ENCODE measurements around the gene RCAN1.
"Not testable (repeated sequence)": the region's sequence is repeated elsewhere in the genome, so short reads cannot be mapped to it uniquely, and the experiment has no call there.

The RCAN1 gene

DNA sequence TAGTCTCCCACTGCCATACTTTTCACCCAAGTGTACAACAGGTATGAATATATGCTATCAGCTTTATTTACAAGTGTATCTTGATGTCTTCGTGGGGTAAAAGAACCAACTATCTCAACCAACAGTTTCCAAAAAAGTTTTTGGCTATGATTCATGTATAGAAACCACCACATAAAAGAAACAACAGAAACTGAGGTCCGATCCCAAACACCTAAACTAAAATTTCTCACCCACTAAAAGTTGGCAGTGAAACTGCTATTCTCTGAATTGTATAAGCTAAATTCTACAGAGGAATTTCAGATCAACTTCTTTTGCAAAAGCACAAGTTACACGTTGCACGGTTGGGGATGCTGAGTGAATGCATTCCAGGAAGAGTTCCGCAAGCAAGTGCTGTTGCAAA, 97.9 kb downstream of the RCAN1 start:
- Mint-ChIP-seq H3K36me3 (peaks cover 6% of the 10 kb centered on the region), H3K4me1 (peaks cover 10% of the 10 kb centered on the region), H3K9me3 (no peaks in the 10 kb centered on the region), H3K4me3 (no peak overlapping the region), H3K27ac (no peak overlapping the region)
- no peak for ATAC-seq
- DNase-seq (ENCODE audit: low spot score in 2 of 2), result no peak

- no peak overlapping the region for H3K4me3 Mint-ChIP-seq
- H3K9me3 Mint-ChIP-seq, result no peaks in the 10 kb centered on the region
- no peak for ATAC-seq
- peaks cover 18% of the 10 kb centered on the region for H3K4me1 Mint-ChIP-seq
- peak overlapping the region; percentile 43 for H3K27ac Mint-ChIP-seq
- DNase-seq (ENCODE audit: low spot score in 2 of 2), result no peak
- H3K36me3 Mint-ChIP-seq, result no peaks in the 10 kb centered on the region
Observed at GRCh38 chr21:34514576-34515115, 100.3 kb downstream of the RCAN1 start.

DNA sequence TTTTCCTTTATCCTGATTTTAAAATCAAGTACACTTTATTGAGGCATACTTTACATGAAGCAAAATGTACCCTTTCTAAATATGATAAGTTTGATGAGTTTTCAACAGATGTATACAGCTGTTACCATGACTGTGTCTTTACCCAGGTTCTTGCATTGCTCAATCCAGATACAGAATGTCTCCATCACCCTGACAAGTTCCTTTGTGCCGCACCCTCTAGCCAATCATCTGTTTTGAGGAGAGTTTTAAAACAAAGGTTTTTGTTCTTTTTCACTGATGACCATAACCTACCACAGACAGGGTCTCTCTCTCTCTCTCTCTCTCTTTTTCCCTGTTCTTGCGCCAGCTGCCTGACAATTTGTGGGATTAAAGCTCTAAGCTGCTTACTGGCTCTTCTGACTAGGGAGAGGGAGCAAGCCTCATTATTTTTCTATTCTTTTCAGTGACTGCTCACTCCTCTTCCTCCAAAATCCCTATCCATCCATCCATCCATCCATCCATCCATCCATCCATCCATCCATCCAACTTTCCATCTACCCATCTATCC, 101.7 kb downstream of the RCAN1 start:
- Mint-ChIP-seq H3K4me1 (peaks cover 17% of the 10 kb centered on the region), H3K9me3 (no peaks in the 10 kb centered on the region), H3K4me3 (no peak overlapping the region), H3K36me3 (no peaks in the 10 kb centered on the region), H3K27ac (no peak overlapping the region)
- no peak for ATAC-seq
- no peak for DNase-seq (ENCODE audit: low spot score in 2 of 2)

DNA sequence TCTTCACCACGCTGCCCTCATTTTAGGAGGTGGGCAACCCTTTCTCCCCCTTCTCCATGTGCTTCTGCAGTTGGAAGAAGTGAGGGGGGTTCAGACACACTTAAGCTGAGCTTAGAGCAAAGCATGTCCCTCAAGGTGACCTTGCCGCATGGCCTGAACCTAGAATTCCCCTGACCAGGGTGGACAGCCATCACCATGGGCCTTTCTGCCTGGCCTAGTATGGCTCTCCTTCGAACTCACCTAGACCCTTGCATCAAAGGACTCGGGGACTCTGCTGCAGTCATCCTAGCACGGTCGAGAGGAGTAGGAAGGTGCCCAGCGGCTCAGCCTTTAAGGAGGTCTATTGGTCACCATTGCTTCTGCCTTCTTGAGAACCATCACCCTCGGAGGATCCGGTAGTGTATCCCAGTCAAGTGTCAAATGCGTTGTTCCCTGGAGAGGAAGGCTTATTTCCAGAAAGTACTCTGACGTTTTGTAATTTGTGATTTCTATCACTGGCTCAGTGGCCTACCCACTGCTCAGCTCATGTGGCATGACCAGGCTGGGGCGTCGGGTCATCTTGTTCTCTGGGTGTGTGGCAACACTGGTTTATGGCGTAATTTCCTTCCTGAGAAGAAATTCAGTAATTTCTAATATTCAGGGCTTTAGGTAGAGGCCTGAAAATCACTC, 103.0 kb downstream of the RCAN1 start, which contains the start of gene KCNE1:
Gene KCNE1, minus strand, starts transcription at position 424 of the 669 bp plus-strand sequence. CDS start 62,576 bp downstream, outside the sequence.
- H3K27ac Mint-ChIP-seq, result no peak within 1 kb of the TSS

DNA sequence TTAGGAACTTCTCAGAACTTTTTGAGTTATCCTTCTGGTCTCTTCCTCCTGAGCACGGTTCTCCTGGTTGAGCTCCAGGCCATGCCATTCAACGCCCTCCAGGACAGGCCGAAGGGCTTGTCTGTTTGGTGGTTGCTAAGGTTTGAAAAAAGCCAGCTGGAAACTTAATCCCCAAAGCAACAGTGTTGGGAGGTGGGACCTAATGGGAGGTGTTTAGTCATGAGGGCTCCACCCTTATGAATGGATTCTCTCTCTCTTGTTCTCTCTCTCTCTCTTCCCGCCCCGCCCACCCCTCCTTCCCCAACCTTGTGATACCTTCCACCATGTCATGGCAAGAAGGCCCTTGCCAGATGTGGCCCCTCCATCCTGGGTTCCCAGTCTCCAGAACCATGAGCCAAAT, 103.7 kb downstream of the RCAN1 start:
- no peak for ATAC-seq
- Mint-ChIP-seq H3K9me3 (no peaks in the 10 kb centered on the region), H3K4me1 (peaks cover 8% of the 10 kb centered on the region), H3K36me3 (no peaks in the 10 kb centered on the region), H3K4me3 (no peak overlapping the region), H3K27ac (no peak overlapping the region)
- DNase-seq (ENCODE audit: low spot score in 2 of 2), result no peak

More for the DNA sequence above, 103.0 kb downstream of the RCAN1 start, which contains the start of gene KCNE1:
- ATAC-seq (no peak), DNase-seq (ENCODE audit: low spot score in 2 of 2) (no peak)
- H3K9me3 Mint-ChIP-seq, result no peaks in the 10 kb centered on the region
- no peak within 1 kb of the TSS for H3K4me3 Mint-ChIP-seq
- peaks cover 8% of the 10 kb centered on the region for H3K4me1 Mint-ChIP-seq
- H3K36me3 Mint-ChIP-seq, result no peaks in the 10 kb centered on the region

- H3K36me3 Mint-ChIP-seq, result no peaks in the 10 kb centered on the region
- no peak overlapping the region for H3K4me3 Mint-ChIP-seq
- ATAC-seq (peak; percentile 80), DNase-seq (ENCODE audit: low spot score in 2 of 2) (peak; percentile 49 to 76)
- no peak overlapping the region for H3K27ac Mint-ChIP-seq
- H3K9me3 Mint-ChIP-seq, result no peaks in the 10 kb centered on the region
- H3K4me1 Mint-ChIP-seq, result peaks cover 8% of the 10 kb centered on the region
Observed at GRCh38 chr21:34510148-34511142, 104.5 kb downstream of the RCAN1 start.

- no peak overlapping the region for H3K4me3 Mint-ChIP-seq
- no peaks in the 10 kb centered on the region for H3K9me3 Mint-ChIP-seq
- peaks cover 8% of the 10 kb centered on the region for H3K4me1 Mint-ChIP-seq
- no peak overlapping the region for H3K27ac Mint-ChIP-seq
- ATAC-seq (no peak), DNase-seq (ENCODE audit: low spot score in 2 of 2) (no peak)
- H3K36me3 Mint-ChIP-seq, result no peaks in the 10 kb centered on the region
Observed at GRCh38 chr21:34509151-34509550, 105.8 kb downstream of the RCAN1 start.

- ATAC-seq, result no peak
- H3K27ac Mint-ChIP-seq, result no peak overlapping the region
- H3K9me3 Mint-ChIP-seq, result no peaks in the 10 kb centered on the region
- no peak overlapping the region for H3K4me3 Mint-ChIP-seq
- no peak for DNase-seq (ENCODE audit: low spot score in 2 of 2)
- H3K36me3 Mint-ChIP-seq, result no peaks in the 10 kb centered on the region
- H3K4me1 Mint-ChIP-seq, result no peaks in the 10 kb centered on the region
Observed at GRCh38 chr21:34504595-34504994, 110.3 kb downstream of the RCAN1 start.

GRCh38 chr21:34502480-34503106, 112.3 kb downstream of the RCAN1 start:
- DNase-seq (ENCODE audit: low spot score in 2 of 2) (no peak), ATAC-seq (no peak)
- peaks cover 6% of the 10 kb centered on the region for H3K9me3 Mint-ChIP-seq
- H3K4me3 Mint-ChIP-seq, result no peak overlapping the region
- no peaks in the 10 kb centered on the region for H3K36me3 Mint-ChIP-seq
- no peaks in the 10 kb centered on the region for H3K4me1 Mint-ChIP-seq
- no peak overlapping the region for H3K27ac Mint-ChIP-seq

DNA sequence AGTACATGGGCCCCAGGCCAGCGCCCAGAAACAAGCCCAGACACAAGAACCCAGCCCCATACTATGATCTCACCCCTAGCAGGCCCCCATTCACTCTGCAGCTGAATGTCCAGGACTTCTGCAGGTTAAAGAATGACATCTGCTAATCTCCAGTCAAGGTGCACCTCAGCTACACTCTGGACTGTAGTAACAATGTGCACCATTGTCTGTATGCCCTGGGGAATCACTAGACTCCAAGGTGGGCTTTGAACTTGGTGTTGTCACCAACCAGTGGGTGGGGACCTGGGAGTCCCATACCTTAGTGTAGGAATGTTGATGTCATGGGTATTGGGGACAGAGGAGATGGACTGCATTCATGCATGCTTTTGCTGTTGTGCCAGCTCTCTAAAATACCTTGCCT, 113.2 kb downstream of the RCAN1 start:
- no peaks in the 10 kb centered on the region for H3K4me1 Mint-ChIP-seq
- H3K36me3 Mint-ChIP-seq, result no peaks in the 10 kb centered on the region
- ATAC-seq, result no peak
- H3K4me3 Mint-ChIP-seq, result no peak overlapping the region
- H3K9me3 Mint-ChIP-seq, result peaks cover 10% of the 10 kb centered on the region
- no peak for DNase-seq (ENCODE audit: low spot score in 2 of 2)
- H3K27ac Mint-ChIP-seq, result no peak overlapping the region

DNA sequence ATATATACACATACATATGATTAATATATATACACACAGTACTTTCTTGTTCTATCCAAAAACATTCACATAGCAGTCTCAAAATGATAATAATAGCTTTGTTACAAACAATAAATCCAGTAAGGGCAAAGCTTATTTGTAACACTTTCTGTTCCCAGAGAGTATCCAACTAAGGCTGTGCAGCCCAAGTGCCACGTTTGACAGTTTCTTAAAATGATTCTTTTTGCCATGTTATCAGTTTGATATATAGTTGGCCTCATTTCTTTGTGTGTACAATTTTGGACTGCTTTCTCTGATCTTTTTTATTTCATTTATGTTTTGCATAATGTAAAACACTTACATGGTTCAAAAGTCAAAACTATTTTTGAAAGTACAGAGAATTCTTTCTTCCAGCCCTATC, 114.7 kb downstream of the RCAN1 start:
- Mint-ChIP-seq H3K36me3 (no peaks in the 10 kb centered on the region), H3K4me3 (no peak overlapping the region), H3K9me3 (peaks cover 16% of the 10 kb centered on the region), H3K4me1 (no peaks in the 10 kb centered on the region), H3K27ac (no peak overlapping the region)
- no peak for ATAC-seq
- DNase-seq (ENCODE audit: low spot score in 2 of 2), result no peak

DNA sequence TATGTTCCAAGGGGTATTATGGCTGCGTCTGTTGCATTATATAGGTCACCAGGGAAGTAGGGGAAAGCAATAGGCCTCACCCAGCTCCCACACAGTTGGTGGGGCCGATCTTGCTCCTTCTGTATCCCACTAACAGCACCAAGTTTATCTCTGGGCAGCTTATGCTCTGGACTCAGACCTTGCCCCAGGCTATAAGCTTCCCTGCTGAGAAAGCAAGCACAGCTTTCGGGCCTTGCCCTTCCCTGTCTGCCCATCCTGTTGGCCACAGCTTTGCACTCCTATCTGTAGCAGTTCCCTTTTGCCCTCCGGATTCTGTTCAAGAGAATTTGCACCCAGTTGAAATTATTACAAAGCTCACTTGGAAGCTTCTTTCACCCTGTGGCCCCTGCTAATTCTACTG, 115.8 kb downstream of the RCAN1 start:
- no peaks in the 10 kb centered on the region for H3K4me1 Mint-ChIP-seq
- H3K9me3 Mint-ChIP-seq, result peaks cover 16% of the 10 kb centered on the region
- no peak overlapping the region for H3K27ac Mint-ChIP-seq
- H3K4me3 Mint-ChIP-seq, result no peak overlapping the region
- ATAC-seq (no peak), DNase-seq (ENCODE audit: low spot score in 2 of 2) (no peak)
- no peaks in the 10 kb centered on the region for H3K36me3 Mint-ChIP-seq

DNA sequence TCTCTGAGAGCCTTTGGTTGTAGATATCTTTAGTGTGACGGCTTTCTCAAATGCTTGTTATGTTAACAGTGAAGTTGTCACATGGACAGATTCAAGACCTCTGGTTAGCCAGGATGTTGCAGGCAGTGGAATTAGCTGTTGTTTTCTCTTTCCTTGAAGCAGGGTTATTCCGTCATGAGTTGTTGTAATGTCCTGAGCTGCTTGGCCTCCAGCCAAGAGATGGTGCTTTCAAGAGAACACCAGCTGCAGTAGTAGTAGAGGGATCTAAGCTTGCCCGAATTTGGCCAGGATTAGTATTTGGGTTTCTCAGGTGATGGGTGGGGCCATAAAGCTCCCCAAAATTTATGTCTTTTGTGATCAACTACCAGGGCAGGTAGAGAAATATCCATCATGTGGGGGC, 116.3 kb downstream of the RCAN1 start:
- ATAC-seq (no peak), DNase-seq (ENCODE audit: low spot score in 2 of 2) (no peak)
- Mint-ChIP-seq H3K4me1 (no peaks in the 10 kb centered on the region), H3K36me3 (no peaks in the 10 kb centered on the region), H3K4me3 (no peak overlapping the region), H3K9me3 (peaks cover 16% of the 10 kb centered on the region), H3K27ac (no peak overlapping the region)

GRCh38 chr21:34483854-34484253, 131.1 kb downstream of the RCAN1 start:
- not testable (repeated sequence) for H3K9me3 Mint-ChIP-seq; H3K4me1 Mint-ChIP-seq; DNase-seq (ENCODE audit: low spot score in 2 of 2); ATAC-seq; H3K36me3 Mint-ChIP-seq; H3K4me3 Mint-ChIP-seq; H3K27ac Mint-ChIP-seq

- not testable (repeated sequence) for H3K36me3 Mint-ChIP-seq; H3K27ac Mint-ChIP-seq; H3K9me3 Mint-ChIP-seq; H3K4me3 Mint-ChIP-seq; DNase-seq (ENCODE audit: low spot score in 2 of 2); H3K4me1 Mint-ChIP-seq; ATAC-seq
Observed at GRCh38 chr21:34483435-34483834, 131.5 kb downstream of the RCAN1 start.
